Psoas muscle (tissue), 8 donors: ENCODE measurements around the gene KNOP1. TPM values are rescaled to one million over a fixed set of nuclear protein-coding genes. Genes with fewer than 3 reads are reported as not detected.
"Not testable (repeated sequence)": the region's sequence is repeated elsewhere in the genome, so short reads cannot be mapped to it uniquely, and the experiment has no call there.

Experiments
- ATAC-seq, 4 donors: fragments of 200-7000 bp; cut with Tn5 transposase; one replicate each; pipeline ENCODE4 v1.9.1; 2020; ENCODE audit warnings: moderate library complexity in 3 of 4, mild to moderate bottlenecking in 2 of 4
- DNase-seq, 2 donors: peaks; one replicate each; pipeline ENCODE4 v3.0.0-alpha.2; 2020
- H3K27ac ChIP-seq: fragments of 200-600 bp; one replicate; pipeline ENCODE4 v1.8.0; 2022
- H3K27me3 ChIP-seq, 3 donors: fragments of 200-600 bp in 1 of 3; one replicate each; pipeline versions ENCODE4 v1.6.1 to v1.8.0; 2013 to 2022; ENCODE audit warnings: low read length in 2 of 3, mild to moderate bottlenecking in 2 of 3, moderate library complexity in 1 of 3; ENCODE audit not compliant: insufficient read depth in 3 of 3
- H3K36me3 ChIP-seq, 2 donors: fragments of 200-600 bp in 1 of 2; one replicate each; pipeline versions ENCODE4 v1.6.1 to v1.8.0; 2013 to 2022; ENCODE audit warnings: low read depth in 1 of 2, mild to moderate bottlenecking in 1 of 2, moderate library complexity in 1 of 2; ENCODE audit not compliant: insufficient read depth in 1 of 2
- H3K4me1 ChIP-seq: fragments of 200-600 bp; one replicate; pipeline ENCODE4 v1.8.0; 2022
- H3K4me3 ChIP-seq: fragments of 200-600 bp; one replicate; pipeline ENCODE4 v1.8.0; 2022; ENCODE audit warnings: mild to moderate bottlenecking
- H3K9me3 ChIP-seq: fragments of 200-600 bp; one replicate; pipeline ENCODE4 v1.8.0; 2022
- WGBS, 3 donors: extraction: QIAGEN DNeasy Blood & Tissue Kit; methylation state at CpG; one replicate each; pipeline versions ENCODE4 v1.1.6 to v1.1.7; 2013; 5-methylcytosine and 5-hydroxymethylcytosine counted together
- intact Hi-C, 2 donors: fragments of 100-400 bp; cut with DNase I; formaldehyde crosslinking; loops; one replicate each; pipeline versions ENCODE4 v1.11.0 to v1.14.2; 2022
- polyA plus RNA-seq, 3 donors: library from polyadenylated mRNA; stranded (reverse); fragments of 200-250 nt; gene quantifications; one replicate each; pipeline ENCODE4 v1.2.3, GENCODE V29; 2013
- total RNA-seq, 4 donors: library from RNA; stranded (reverse); fragmentation: NEBNext Ultra II Directional in 2 of 4; extraction: Animal tissue kit (Norgen Biotek cat#: 25700) in 2 of 4; gene quantifications; one replicate each; pipeline versions ENCODE4 v1.2.1 to v1.2.4, GENCODE V29; 2021 to 2023
- TF ChIP-seq, protein P1 (sequence below): fragments of 200-600 bp; IDR thresholded peaks from one replicate; pipeline ENCODE4 v1.8.0; 2022; ENCODE audit warnings: antibody characterized with exemption
- donor health status: healthy with polysubstance abuse.
- donor health status: DM: no; HTN: no; CAD: no; lungs with moderate emphysema.
- donor health status: Bipolar disorder and iron deficiency.
- donor health status: healthy.
- donor health status: DM: yes; HTN: yes; CAD: no.
- donor health status: DM: no; HTN: no; CAD: no.
- donor health status: DM: no; HTN: no; CAD: no.
- donor health status: DM: yes; HTN: yes; CAD: no.

KNOP1 gene
- total and polyA plus RNA-seq, 7 donors = 5.9 to 14.7 (median 9.5) TPM

GRCh38 chr16:19674485-19674884, 43.5 kb downstream of the KNOP1 start:
- Histone ChIP-seq H3K27me3 (no peaks in the 10 kb centered on the region), H3K36me3 (peaks cover 2 to 49% of the 10 kb centered on the region in 2 donors), H3K27ac (no peak overlapping the region), H3K4me3 (no peak overlapping the region), H3K9me3 (no peaks in the 10 kb centered on the region), H3K4me1 (peaks cover 14% of the 10 kb centered on the region)
- TF ChIP-seq, protein P1, sequence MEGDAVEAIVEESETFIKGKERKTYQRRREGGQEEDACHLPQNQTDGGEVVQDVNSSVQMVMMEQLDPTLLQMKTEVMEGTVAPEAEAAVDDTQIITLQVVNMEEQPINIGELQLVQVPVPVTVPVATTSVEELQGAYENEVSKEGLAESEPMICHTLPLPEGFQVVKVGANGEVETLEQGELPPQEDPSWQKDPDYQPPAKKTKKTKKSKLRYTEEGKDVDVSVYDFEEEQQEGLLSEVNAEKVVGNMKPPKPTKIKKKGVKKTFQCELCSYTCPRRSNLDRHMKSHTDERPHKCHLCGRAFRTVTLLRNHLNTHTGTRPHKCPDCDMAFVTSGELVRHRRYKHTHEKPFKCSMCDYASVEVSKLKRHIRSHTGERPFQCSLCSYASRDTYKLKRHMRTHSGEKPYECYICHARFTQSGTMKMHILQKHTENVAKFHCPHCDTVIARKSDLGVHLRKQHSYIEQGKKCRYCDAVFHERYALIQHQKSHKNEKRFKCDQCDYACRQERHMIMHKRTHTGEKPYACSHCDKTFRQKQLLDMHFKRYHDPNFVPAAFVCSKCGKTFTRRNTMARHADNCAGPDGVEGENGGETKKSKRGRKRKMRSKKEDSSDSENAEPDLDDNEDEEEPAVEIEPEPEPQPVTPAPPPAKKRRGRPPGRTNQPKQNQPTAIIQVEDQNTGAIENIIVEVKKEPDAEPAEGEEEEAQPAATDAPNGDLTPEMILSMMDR = no peak
- intact Hi-C loops = no loop called here
- ATAC-seq = no peak
- 90 to 96% (median 94%) methylated on average over 5 of the region's 5 CpGs for WGBS, 3 donors
- no peak for DNase-seq

- no peak for ATAC-seq
- no peaks in the 10 kb centered on the region for H3K27me3 ChIP-seq
- intact Hi-C loops = no loop called here
- H3K36me3 ChIP-seq = peaks cover 2 to 64% of the 10 kb centered on the region in 2 donors
- H3K27ac ChIP-seq = no peak overlapping the region
- peaks cover 5% of the 10 kb centered on the region for H3K4me1 ChIP-seq
- WGBS, 3 donors = 97 to 99% (median 97%) methylated on average over 4 of the region's 4 CpGs
- no peak overlapping the region for H3K4me3 ChIP-seq
- TF ChIP-seq, protein P1 = no peak
- H3K9me3 ChIP-seq = no peaks in the 10 kb centered on the region
- DNase-seq = no peak
Measured at GRCh38 chr16:19672378-19672777, 45.6 kb downstream of the KNOP1 start.

- Histone ChIP-seq H3K4me3 (no peak overlapping the region), H3K36me3 (peaks cover 0 to 47% of the 10 kb centered on the region in 2 donors), H3K4me1 (peaks cover 12% of the 10 kb centered on the region), H3K27ac (no peak overlapping the region), H3K27me3 (no peaks in the 10 kb centered on the region), H3K9me3 (peaks cover 6% of the 10 kb centered on the region)
- DNase-seq (no peak), ATAC-seq (peak in 1 of 4 donors; percentile 53)
- 25 to 33% (median 25%) methylated on average over 3 of the region's 3 CpGs for WGBS, 3 donors
- TF ChIP-seq, protein P1 = no peak
- intact Hi-C loops = no loop called here
Measured at GRCh38 chr16:19666477-19666876, 51.5 kb downstream of the KNOP1 start.

GRCh38 chr16:19665313-19665712, 52.7 kb downstream of the KNOP1 start:
- H3K27ac ChIP-seq, H3K27me3 ChIP-seq, intact Hi-C loops, H3K9me3 ChIP-seq, H3K4me3 ChIP-seq, ATAC-seq, DNase-seq: not testable (repeated sequence)
- H3K36me3 ChIP-seq = peaks cover 0 to 43% of the 10 kb centered on the region in 2 donors
- H3K4me1 ChIP-seq = peaks cover 12% of the 10 kb centered on the region
- 97 to 100% (median 99%) methylated on average over 3 of the region's 3 CpGs for WGBS, 3 donors

DNA sequence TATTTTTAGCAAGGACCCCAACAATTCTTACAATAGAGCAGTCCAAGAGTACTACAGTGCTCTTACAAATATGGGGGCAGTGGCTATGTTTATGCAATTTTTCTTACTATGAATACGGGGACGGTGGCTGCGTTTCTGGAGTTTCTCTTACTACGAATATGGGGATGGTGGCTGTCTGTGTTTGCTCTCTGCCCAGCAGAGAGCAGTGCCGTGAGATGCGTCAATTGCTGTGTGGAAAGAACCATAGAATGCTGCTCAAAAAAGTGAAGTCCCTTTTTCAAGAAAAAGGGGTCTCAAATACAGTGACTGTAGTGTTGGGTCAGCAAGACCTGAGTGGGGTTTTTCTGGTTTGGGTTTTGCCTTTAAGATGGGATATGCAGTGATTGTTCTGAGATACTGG, 53.9 kb downstream of the KNOP1 start:
- Histone ChIP-seq H3K9me3 (peaks cover 6% of the 10 kb centered on the region), H3K27ac (no peak overlapping the region), H3K36me3 (peaks cover 0 to 31% of the 10 kb centered on the region in 2 donors), H3K27me3 (no peaks in the 10 kb centered on the region), H3K4me1 (peaks cover 12% of the 10 kb centered on the region), H3K4me3 (no peak overlapping the region)
- DNase-seq (no peak), ATAC-seq (no peak)
- intact Hi-C loops = no loop called here
- 94 to 96% (median 95%) methylated on average over 6 of the region's 6 CpGs for WGBS, 3 donors
- TF ChIP-seq, protein P1 = no peak
